GM19023 (cell line): ENCODE measurements around the gene HRH2.
"Not testable (repeated sequence)": the region's sequence is repeated elsewhere in the genome, so short reads cannot be mapped to it uniquely, and the experiment has no call there.

Source experiments
- ATAC-seq: cut with Tn5 transposase; IDR thresholded peaks from one replicate; pipeline ENCODE4 v1.9.1; 2021; ENCODE audit warnings: mild to moderate bottlenecking, moderate library complexity; ENCODE audit not compliant: unreplicated experiment

The HRH2 gene

DNA sequence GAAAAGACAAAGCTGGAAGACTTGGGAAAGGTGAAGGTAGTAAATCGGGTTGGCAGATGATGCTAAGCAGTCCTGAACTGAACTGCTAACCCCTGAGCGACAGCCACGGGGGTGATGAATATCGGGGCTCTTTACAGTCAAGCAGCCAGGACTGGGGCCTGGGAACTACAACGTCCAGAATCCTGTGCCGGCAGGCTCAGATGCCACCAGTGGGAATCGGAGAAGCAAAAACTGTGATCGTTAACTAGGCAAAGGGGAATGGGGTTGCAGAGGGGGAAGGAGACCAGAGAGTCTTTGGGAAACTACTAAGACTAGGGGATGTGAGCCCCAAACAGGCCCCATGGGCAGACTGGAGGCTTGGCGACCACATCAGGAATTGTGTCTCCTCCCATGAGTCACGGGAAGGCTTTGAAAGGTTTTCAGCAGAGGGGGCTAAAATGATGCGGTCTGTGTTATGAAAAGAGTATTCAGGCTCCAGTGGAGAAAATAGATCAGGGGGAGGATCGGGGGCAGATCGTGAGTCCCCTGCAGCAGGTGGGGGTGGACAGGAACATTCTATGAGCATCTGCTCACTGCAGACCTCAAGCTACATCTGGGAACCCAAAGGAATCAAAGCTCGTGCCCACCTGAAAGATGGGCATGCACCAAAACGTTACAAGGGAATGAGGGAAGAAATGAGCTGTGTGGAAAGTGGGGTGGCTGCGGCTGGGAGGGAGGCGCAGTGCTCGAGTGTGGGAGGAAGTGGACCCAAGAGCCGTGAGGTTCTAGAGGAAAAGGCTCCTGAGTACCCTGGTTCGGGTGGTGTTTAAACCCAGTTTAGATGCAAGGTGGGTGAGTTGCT is 53.8 kb downstream of the HRH2 start:
- ATAC-seq = no peak

DNA sequence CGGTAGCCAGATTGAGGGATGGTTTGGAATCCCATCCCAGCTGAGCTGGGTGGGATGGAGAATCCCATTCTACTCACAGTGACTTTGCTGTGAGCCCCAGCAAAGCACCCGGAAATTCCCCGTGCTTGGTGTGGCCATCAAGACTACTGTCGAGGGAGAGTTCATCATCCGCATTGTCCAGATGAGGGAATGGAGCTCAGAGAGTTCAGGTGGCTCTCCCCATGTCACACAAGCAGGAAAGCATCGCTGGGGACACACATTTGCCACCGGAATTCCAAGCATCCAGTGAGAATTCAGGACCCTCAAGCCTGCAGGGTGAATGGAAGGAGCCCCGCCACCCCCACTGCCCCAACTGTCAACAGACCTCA is 54.4 kb downstream of the HRH2 start:
- ATAC-seq = no peak

DNA sequence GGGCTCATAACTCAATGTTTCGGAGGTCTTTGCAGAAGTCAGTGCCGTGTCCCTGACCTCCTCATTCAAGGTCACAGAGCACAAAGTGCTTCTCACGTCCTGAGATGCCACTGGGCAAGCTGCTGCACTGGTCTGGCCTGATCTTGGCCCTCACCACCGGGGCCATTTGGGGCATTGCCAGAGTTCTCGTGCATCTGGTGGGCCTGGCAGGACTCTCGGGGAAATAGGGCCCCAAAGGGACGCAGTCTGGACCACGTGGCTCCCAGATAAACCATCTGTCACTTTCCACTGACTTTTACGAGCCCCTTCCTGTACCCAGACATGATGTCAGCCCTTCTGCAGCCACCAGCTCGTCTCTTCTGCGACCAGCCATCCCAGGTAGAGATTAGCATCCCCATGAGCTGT is 54.8 kb downstream of the HRH2 start:
- ATAC-seq = no peak

DNA sequence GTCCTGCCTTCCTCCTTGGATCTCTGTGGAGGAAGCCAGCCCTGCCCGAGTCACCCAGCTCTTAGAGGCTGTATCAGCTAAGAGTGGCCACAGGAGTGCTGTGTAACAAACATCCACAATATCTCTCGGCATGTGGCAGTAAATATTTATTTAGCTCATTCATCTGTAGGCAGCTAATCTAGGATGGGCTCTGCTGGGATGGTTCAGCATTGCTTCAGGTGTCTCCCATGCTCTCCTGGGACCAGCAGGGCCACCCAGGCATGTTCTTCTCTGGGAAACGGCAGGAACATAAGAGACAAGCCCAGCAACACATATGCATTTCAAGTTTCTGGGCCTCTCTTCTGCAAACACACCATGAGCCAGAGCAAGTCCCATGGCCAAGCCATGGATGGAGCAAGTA is 56.1 kb downstream of the HRH2 start:
- ATAC-seq = no peak

DNA sequence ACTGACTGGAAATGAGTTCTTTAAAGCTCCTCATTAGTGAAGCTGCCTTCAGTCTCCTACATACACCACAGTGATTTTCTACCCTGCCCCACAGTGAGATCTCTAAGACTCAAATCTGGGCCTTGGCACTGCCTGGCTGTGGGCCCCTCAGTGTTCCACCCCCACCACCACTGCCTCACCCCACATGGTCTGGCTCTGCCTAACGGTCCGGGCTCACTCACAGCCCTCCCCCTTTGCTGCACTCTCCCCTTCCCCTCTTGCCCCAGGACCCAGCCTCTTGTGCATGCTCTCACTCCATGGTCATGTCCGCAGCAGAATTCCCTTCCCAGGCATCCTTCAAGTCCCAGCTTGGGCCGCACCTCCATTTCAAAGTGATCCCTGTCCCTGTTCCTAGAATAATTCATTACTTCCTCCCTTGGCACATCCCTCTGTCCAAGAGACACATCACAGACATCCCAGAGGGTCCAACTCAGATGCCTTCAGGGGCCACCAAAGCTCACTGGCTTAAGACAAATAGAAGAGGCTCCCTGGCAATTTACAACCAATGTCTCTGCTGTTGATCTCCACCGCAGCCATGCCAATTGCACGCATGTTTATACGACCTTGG is 56.7 kb downstream of the HRH2 start:
- no peak for ATAC-seq

DNA sequence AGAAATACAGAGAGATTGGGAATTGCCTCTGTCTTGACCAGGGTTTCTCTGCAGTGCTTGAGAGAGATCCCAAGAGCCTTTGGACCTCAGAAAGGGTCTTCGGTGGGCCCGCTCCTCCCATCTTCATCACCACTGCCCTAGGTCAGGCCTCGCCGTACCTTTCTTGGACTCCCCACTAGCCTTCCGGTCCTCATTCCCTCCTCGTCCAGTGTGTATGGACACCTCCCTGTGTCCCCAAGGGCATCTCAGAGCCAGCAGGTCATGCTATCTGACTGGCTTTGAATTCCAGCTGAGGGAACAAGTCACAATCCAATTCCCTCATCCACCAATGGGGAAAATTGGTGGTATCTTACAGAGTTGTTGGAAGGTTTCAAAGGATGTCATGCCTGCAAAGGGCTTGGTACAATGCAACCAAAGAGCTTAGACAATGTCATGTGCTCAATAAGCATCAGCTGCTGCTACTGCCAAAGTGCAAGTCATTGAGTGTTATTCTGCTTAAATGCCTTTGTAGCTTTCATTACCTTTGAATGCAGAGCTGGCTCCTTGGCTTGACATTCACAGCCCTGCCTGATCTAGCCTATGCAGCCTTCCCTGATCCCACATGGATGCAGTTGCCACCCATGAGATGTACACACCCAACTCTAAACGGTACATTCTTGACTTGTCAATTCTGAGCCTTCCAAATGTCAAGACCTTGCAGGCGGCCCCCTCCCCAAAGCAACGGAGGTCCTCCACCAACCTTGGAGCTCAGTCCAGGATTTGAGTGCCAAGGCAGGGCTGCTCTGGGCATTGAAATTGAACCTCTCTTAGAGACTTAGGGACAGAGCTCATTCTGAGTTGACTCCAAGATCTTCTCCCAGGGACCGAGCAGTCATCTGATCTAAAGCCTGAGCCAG is 58.0 kb downstream of the HRH2 start:
- no peak for ATAC-seq

DNA sequence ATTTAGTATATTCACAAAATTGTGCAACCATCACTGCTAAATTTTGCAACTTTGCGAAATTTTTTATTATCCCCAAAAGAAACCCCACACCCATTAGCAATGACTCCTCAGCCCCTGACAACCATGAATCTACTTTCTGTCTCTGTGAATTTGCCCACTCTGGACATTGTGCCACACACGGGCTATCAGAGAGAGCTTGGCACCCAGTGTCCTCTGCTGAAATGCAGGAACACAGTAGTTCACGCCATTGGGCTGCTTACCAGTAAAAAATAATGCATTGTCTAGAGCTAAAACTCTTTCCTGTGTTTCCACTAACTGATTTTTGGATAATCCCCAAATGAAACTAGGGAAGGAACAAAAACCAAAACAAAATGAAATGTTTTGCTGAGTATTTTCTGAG is 60.0 kb downstream of the HRH2 start:
- ATAC-seq = no peak

DNA sequence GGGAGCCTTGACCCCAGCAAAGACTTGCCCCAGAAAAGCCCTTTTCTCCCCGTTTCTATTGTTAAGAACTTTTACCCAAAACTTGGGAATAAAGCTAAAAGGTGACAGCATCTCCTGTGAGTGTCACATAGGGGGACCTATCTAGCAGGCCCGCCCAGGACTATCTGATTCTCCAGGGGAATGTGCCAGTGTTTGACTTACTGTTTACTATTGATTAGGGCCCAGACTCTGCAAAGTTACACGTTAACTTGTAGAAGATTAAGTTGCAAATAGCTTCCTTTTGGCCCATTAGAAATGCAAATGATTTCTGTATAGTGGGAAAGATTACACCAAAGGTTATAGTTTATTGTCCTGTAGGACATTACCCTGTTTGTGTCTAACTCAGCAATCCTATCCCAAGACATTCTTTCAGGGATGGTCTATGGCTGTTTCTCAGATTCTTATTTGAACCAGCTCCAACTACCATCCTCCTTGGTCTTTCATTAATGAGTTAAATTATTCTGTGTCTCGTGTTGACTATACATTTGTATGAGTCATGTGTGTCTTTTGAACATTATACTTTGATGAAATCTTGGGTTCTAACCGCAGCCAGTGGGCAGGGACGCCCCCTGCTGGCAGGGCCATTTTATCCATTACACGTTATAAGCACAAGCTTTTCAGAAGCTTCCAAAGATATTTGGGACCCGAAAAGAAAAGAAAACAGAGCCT is 60.7 kb downstream of the HRH2 start:
- no peak for ATAC-seq

DNA sequence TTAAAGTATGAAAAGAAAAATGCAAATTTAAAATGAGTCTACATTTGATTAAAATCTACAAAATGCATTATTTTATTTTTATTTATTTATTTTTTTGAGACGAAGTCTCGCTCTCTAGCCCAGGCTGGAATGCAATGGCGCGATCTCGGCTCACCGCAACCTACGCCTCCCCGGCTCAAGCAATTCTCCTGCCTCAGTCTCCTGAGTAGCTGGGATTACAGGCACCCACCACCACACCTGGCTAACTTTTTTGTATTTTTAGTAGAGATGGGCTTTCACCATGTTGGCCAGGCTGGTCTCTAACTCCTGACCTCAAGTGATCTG is 61.2 kb downstream of the HRH2 start:
- ATAC-seq = not testable (repeated sequence)

DNA sequence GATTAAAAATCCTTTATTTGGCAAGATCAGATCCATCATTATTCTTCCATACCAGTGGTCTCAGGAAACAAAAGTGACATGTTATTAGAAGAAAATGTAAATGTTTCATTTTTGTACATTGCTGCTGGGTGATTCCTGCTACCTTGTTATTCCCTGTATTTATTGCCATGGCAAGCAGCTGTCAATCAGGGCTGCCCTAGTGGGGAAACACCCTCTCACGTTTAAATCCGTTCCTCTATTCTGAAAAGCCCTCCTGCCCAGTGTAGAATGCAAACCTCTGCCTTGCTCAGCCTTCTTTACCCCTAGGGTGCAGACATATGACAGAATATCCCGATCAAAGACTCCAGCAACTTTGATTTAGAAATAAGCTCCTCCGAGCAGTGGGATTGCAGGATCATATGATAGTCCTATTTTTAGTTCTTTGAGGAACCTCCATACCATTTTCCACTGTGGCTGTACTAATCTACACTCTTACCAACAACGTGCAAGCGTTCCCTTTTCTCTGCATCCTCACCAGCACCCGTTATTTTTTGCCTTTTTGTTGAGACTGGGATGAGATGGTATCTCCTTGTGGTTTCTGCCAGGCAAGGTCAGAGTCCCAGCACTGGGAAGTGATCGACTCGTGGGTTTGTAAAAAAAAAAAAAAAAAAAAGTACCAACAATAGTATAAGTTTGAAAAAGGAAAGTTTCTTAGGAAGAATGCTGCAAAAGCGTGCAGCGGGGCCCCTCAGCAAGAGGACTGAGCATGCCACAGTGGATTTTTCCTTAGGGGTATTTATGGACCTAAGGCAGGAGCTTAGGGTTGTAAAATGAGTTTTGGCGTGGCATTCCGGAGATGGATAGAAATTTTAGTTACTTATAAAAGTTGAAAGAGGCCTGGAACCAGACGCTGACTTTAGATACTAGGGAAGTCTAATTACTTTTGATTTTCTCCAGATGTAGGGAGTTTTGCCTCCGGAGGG is 66.7 kb downstream of the HRH2 start:
- no peak for ATAC-seq

DNA sequence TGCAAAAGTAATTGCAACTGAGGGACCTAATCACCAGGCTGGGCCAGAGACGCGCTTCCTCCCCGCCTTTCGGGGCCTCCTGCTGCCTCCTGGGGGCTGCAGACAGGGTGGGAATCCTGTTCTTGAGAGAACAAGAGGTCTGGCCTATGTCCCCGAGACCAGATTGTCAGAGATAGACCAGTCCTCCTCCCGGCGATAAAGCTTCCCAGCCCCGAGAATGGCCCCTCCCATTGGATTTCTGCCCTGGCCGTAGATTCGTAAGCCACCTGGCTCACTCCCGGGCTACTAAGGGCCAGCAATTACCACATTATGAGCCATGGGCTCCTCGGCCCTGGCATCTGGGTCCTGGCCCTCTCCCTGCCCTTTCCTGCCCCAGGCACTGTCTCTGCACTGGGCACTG is 70.4 kb downstream of the HRH2 start:
- ATAC-seq = no peak

DNA sequence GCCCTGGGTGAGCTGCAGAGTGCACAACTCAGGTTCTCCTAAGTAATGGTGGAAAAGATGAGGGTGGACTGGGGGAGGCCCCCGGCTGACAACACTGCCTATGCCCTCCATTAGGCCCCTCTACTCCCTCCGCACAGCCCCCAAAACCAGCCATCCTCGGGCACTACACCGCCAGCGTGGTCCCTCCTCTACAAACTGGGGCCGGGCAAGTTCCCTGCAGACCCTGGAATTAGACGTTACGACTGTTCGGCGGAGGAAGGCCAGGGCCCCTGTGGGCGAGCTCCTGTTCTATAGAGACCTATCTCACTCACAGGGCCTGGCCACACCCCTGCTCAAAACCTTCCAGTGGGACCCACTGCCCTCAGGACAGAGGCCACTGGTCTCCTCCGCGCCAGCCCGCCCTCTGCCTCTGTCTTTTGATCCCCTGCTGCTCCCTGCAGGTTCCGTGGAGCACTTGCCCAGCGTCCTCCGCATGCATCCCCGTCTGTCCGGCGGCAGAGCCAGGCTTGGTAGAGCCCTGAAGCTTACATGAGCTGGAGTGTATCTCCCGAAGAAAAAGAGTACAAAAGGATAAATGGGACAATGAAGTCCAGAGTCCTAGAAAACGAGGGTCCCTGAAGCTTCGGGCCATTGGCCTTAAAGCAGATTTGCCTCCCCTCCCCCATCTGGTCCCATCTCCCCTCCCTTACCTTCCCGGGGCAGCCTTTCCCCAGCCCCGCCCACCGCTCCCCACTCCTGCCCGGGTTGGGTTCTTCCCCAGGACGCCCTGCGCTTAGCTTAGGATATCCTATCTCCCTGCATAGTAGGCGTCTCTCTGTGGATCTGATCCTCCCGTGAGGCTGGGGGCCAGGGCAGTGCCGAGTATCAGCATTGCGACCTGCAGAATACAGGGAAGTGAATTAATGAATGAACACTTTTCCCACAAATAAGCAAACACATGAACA is 71.3 kb downstream of the HRH2 start:
- no peak for ATAC-seq

DNA sequence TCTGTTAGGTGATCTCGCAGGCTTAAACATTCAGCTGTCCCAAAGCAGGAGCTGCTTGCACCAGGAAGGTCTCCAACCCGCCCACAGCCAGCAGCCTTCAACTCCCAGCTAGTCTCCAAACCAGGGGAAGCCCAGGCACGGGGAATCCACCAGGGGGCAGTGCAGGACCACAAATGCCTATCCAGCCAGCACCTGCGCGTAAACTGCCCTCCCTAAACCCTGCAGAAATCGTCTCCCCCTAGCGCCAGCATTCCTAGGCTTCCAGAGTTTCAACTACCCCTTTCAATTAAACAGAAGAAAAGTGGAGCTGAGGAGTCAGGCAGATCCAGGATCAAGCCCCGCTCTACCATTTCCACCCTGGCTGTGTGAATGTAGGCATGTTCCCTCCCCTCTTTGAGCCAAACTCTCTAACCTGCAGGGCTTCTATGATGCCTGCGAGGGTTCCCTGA is 72.0 kb downstream of the HRH2 start:
- peak; percentile 83 for ATAC-seq

DNA sequence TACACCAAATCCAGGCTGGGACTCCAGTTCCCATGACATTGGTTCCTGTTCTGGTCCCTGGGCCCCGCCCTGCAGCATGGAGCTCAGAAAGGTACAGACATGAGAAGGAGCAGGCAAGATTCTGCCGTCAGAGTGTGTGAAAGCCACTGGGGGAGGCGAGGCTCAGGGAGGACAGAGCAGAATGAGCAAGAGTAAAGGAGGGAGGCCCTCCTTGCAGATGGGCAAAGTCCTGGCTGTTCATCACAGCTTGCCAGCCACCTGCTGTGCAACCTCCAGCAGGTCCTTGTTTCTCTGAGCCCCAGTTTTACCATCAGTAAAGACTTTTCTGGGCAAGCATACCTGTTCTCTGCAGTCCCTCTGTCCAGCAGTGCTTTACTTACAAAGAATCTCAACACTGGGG is 73.3 kb downstream of the HRH2 start:
- ATAC-seq = no peak

DNA sequence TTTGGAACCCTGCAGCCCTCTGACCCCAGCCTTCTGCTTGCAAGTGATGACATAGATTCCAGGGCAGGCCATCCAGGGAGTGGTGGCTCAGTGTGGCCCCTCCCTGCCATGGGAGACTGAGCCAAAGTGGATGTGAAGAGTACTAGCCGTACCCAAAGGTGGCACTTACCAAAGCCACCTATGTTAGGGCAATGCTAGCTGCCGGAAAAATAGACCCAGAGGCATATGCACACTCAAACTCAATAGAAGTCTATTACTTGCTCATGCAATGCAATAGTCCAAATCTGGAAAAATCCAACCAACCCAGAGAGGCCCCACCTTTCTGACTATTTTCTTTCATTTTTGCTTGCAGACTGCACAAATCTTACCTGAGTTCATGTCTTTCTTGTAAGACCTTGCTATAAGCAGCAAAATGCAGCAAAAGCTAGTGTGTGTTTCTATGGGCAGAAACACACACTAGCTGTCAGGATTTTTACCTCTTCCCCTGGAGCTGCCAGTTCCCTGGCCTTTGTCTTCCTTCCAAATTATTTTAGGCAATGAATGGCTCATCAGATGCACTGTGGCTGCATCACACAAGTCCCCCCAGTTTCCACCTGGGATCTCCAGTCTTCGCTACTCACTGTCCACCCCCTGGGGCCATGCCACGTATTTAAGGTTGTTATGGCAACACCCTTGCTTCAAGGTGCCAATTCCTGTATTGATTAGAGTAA is 74.0 kb downstream of the HRH2 start:
- no peak for ATAC-seq

DNA sequence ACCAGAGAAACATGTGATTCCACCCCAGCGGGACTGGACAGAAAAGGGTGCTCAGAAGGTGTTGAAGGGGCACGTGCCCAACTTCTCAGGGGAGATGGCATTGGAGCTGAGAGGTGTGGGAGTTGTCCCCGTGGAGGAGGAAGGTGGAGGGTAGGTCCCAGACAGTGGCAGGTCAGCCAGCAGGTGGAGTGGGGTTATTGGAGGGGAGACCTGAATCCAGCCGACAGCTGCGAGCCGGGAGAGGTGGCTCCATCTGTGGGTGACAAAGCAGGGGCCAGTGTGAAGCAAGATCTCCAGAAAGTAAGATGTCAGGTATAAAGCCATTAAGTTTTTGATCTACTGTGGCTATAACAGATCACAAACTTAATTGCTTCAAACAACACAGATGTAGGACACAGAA is 75.1 kb downstream of the HRH2 start:
- no peak for ATAC-seq

DNA sequence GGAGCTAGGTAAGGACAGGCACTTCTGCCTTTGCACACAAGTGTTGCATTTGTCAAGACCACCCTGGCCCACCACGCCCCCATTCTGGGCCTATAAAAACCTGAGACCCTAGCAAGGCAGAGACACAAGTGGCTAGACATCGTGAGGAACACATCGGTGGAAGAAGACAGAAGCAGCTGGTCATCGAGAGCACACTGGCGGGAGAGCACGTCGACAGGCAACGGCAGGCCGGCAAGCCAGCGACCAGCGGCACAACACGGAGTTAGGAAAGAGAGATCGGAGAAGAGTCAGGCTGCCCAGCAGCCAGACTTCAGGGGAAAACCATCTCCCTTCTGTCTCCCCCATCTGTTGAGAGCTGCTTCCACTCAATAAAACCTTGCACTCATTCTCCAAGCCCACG is 76.1 kb downstream of the HRH2 start:
- ATAC-seq = no peak

DNA sequence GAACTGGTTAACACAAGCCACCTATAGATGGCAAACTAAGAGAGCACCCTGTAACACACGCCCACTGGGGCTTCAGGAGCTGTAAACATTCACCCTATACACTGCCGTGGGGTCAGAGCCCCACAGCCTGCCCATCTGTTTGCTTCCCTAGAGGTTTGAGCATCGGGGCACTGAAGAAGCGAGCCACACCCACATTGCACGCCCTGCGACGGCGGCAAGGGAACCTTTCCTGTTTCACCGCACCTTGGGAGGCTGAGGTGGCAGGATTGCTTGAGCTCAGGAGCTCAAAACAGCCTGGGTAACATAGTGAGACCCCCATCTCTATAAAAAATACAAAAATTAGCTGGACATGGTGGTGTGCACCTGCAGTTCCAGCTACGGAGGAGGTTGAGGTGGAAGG is 76.6 kb downstream of the HRH2 start:
- ATAC-seq = no peak
